Neural crest cell (in vitro differentiated cells): ENCODE measurements around the gene LMAN2L. TPM values are rescaled to one million over a fixed set of nuclear protein-coding genes. Genes with fewer than 3 reads are reported as not detected.

Source experiments
- DNase-seq: peaks from one replicate; pipeline ENCODE4 v3.0.0; 2021; ENCODE audit warnings: low read depth, mixed read lengths, low spot score
- H3K27ac Mint-ChIP-seq: one replicate; pipeline ENCODE4 v1.8.0; 2021; ENCODE audit warnings: mild to moderate bottlenecking, mixed read lengths; ENCODE audit not compliant: unreplicated experiment
- H3K27me3 Mint-ChIP-seq: 2 replicates; pipeline ENCODE4 v1.8.0; 2021; ENCODE audit warnings: low read depth, mild to moderate bottlenecking, mixed read lengths
- H3K36me3 Mint-ChIP-seq: 2 replicates; pipeline ENCODE4 v1.8.0; 2021; ENCODE audit warnings: low read depth, mild to moderate bottlenecking, mixed read lengths
- H3K4me1 Mint-ChIP-seq: 2 replicates; pipeline ENCODE4 v1.8.0; 2021; ENCODE audit warnings: mixed read lengths
- H3K4me3 Mint-ChIP-seq: one replicate; pipeline ENCODE4 v1.8.0; 2021; ENCODE audit warnings: mild to moderate bottlenecking, mixed read lengths
- H3K9me3 Mint-ChIP-seq: 2 replicates; pipeline ENCODE4 v1.8.0; 2021; ENCODE audit warnings: mixed read lengths
- total RNA-seq: library from RNA; stranded (reverse); gene quantifications from 2 replicates; pipeline ENCODE4 v1.2.1, GENCODE V29; 2021
- TF ChIP-seq, protein P1 (sequence below): fragments of 200-600 bp; sonication (generic); conservative IDR thresholded peaks from 2 replicates; pipeline ENCODE4 v1.5.0; 2021; ENCODE audit warnings: antibody characterized with exemption, mild to moderate bottlenecking

LMAN2L gene
- total RNA-seq, 1 donor from 2014 or later, result 25.8 TPM

GRCh38 chr2:96703021-96703751 lies 36.7 kb downstream of the LMAN2L start:
- no peaks in the 10 kb centered on the region for H3K27me3 Mint-ChIP-seq
- H3K4me3 Mint-ChIP-seq, result no peak overlapping the region
- H3K4me1 Mint-ChIP-seq, result no peaks in the 10 kb centered on the region
- H3K36me3 Mint-ChIP-seq, result peaks cover 21% of the 10 kb centered on the region
- H3K9me3 Mint-ChIP-seq, result no peaks in the 10 kb centered on the region
- H3K27ac Mint-ChIP-seq, result peak overlapping the region; percentile 71
- no peak for DNase-seq
- TF ChIP-seq, protein P1, sequence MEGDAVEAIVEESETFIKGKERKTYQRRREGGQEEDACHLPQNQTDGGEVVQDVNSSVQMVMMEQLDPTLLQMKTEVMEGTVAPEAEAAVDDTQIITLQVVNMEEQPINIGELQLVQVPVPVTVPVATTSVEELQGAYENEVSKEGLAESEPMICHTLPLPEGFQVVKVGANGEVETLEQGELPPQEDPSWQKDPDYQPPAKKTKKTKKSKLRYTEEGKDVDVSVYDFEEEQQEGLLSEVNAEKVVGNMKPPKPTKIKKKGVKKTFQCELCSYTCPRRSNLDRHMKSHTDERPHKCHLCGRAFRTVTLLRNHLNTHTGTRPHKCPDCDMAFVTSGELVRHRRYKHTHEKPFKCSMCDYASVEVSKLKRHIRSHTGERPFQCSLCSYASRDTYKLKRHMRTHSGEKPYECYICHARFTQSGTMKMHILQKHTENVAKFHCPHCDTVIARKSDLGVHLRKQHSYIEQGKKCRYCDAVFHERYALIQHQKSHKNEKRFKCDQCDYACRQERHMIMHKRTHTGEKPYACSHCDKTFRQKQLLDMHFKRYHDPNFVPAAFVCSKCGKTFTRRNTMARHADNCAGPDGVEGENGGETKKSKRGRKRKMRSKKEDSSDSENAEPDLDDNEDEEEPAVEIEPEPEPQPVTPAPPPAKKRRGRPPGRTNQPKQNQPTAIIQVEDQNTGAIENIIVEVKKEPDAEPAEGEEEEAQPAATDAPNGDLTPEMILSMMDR, result no peak

- H3K4me3 Mint-ChIP-seq, result no peak overlapping the region
- H3K9me3 Mint-ChIP-seq, result no peaks in the 10 kb centered on the region
- TF ChIP-seq, protein P1, result no peak
- no peak for DNase-seq
- no peaks in the 10 kb centered on the region for H3K27me3 Mint-ChIP-seq
- H3K27ac Mint-ChIP-seq, result no peak overlapping the region
- no peaks in the 10 kb centered on the region for H3K4me1 Mint-ChIP-seq
- H3K36me3 Mint-ChIP-seq, result peaks cover 15% of the 10 kb centered on the region
Measured at GRCh38 chr2:96702098-96702785, 37.6 kb downstream of the LMAN2L start.

DNA sequence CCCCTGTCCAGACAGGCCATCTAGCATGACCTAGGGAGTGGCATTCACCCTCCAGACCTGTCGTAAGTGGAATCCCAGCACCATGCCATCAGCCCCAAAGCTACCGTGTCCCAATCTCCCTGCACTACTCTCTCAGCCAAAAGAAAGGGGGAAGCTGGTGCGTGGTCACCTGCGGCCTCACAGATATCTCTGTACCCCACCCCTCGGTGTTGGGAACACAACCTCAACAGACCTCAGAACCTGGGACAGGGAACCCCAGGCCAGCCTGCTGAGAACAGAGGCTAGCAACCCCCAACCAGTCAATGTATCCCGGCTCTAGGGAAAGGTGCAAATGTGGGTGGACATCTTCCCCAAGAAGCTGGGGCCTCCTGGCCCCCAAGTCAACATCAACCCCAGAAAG lies 38.2 kb downstream of the LMAN2L start:
- no peaks in the 10 kb centered on the region for H3K27me3 Mint-ChIP-seq

GRCh38 chr2:96700086-96700485 lies 39.8 kb downstream of the LMAN2L start:
- Mint-ChIP-seq H3K4me3 (no peak overlapping the region), H3K9me3 (no peaks in the 10 kb centered on the region), H3K36me3 (peaks cover 11% of the 10 kb centered on the region), H3K27me3 (no peaks in the 10 kb centered on the region), H3K4me1 (no peaks in the 10 kb centered on the region), H3K27ac (peak overlapping the region; percentile 14)
- no peak for DNase-seq
- TF ChIP-seq, protein P1, result no peak

More for the DNA sequence above, 38.2 kb downstream of the LMAN2L start:
- H3K27ac Mint-ChIP-seq, result no peak overlapping the region
- no peak overlapping the region for H3K4me3 Mint-ChIP-seq
- H3K4me1 Mint-ChIP-seq, result no peaks in the 10 kb centered on the region
- no peak for DNase-seq
- H3K36me3 Mint-ChIP-seq, result peaks cover 11% of the 10 kb centered on the region
- H3K9me3 Mint-ChIP-seq, result no peaks in the 10 kb centered on the region
- TF ChIP-seq, protein P1, result no peak

GRCh38 chr2:96699621-96700020 lies 40.2 kb downstream of the LMAN2L start:
- Mint-ChIP-seq H3K4me3 (no peak overlapping the region), H3K27me3 (no peaks in the 10 kb centered on the region), H3K4me1 (no peaks in the 10 kb centered on the region), H3K27ac (no peak overlapping the region), H3K36me3 (peaks cover 11% of the 10 kb centered on the region), H3K9me3 (no peaks in the 10 kb centered on the region)
- DNase-seq, result no peak
- TF ChIP-seq, protein P1, result no peak
